VCaP (cell line): ENCODE results near the gene ZXDB.
A peak's percentile ranks its signal among the peaks of the same experiment; 100 is the strongest.
"Not testable (repeated sequence)": the region's sequence is repeated elsewhere in the genome, so short reads cannot be mapped to it uniquely, and the experiment has no call there.

ENCODE experiments used
- H3K27ac ChIP-seq: fragments of 450-650 bp; 2 replicates; pipeline ENCODE4 v1.5.1; 2017
- CTCF ChIP-seq: fragments of 450-650 bp; conservative IDR thresholded peaks from 2 replicates; pipeline ENCODE4 v1.5.1; 2017; ENCODE audit warnings: mild to moderate bottlenecking, moderate library complexity

The ZXDB gene

GRCh38 chrX:57592894-57593215 lies 1.0 kb downstream of the ZXDB start:
- H3K27ac ChIP-seq: peak overlapping the region; percentile 82
- peak; percentile 9; the same call in 1 of the 2 replicates for TF ChIP-seq CTCF

GRCh38 chrX:57595381-57595811 lies 3.6 kb downstream of the ZXDB start:
- no peak for TF ChIP-seq CTCF
- H3K27ac ChIP-seq: no peak overlapping the region

- H3K27ac ChIP-seq: no peak overlapping the region
- no peak for TF ChIP-seq CTCF
These were observed 4.3 kb downstream of the ZXDB start for GRCh38 chrX:57596109-57596508.

GRCh38 chrX:57596516-57596915 lies 4.7 kb downstream of the ZXDB start:
- H3K27ac ChIP-seq: no peak overlapping the region
- TF ChIP-seq CTCF: no peak

- H3K27ac ChIP-seq: no peak overlapping the region
- TF ChIP-seq CTCF: no peak
These were observed 15.7 kb downstream of the ZXDB start for GRCh38 chrX:57607295-57608187.

- not testable (repeated sequence) for H3K27ac ChIP-seq
These were observed 21.5 kb downstream of the ZXDB start for GRCh38 chrX:57613351-57613750.

- H3K27ac ChIP-seq: not testable (repeated sequence)
These were observed 37.6 kb downstream of the ZXDB start for GRCh38 chrX:57629438-57629837.

- H3K27ac ChIP-seq: no peak overlapping the region
- no peak for TF ChIP-seq CTCF
These were observed 48.8 kb downstream of the ZXDB start for GRCh38 chrX:57640674-57641016.
